NCI-H1436 treated with DMSO at 0.1 percent for 48 hours (cell line): ENCODE measurements around the gene IL13RA2.

Experiments used
- DNase-seq: peaks from one replicate; lab custom pipeline; 2025; lab: John Stamatoyannopoulos, UW

Gene IL13RA2, protein sequence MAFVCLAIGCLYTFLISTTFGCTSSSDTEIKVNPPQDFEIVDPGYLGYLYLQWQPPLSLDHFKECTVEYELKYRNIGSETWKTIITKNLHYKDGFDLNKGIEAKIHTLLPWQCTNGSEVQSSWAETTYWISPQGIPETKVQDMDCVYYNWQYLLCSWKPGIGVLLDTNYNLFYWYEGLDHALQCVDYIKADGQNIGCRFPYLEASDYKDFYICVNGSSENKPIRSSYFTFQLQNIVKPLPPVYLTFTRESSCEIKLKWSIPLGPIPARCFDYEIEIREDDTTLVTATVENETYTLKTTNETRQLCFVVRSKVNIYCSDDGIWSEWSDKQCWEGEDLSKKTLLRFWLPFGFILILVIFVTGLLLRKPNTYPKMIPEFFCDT

DNA sequence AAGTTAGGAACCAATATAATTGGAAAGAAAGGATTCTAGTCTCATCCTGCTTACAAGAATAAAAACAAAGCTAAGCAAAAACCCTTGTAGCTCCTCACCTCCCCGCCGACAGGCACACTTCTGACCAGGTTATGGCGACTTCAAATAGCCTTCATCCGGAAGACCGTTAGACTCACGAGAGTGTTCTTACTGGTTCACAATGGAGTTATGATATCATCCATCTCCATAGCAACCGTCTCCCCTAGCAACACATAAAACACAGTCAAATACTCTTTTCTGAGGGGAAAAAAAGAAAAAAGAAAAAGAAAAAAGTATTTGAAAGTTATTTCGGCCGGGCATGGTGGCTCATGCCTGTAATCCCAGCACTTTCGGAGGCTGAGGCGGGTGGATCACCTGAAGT, at the start of gene IL13RA2:
IL13RA2 (minus strand) TSS at position 162 of the 400 bp plus-strand sequence. CDS start 347 bp downstream, outside the sequence.
- DNase-seq, result no peak

DNA sequence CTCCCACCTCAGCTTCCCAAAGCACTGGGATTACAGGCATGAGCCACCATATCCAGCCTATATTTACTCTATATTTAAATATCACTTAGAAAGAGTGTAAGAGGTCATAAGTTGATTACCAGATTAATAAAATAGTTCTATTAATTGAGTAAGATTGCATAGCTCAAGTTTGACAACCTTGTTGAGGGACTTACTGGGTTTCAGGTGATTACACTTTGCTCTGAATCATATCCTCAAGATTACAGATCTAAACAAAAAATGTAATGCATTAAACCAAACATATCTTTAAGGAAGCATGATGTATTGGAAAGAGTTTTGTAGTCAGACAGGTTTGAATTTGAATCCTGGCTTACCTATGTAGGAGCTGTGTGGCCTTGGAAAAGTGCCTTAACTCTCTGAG, 47.9 kb upstream of the IL13RA2 start:
- DNase-seq, result no peak

DNA sequence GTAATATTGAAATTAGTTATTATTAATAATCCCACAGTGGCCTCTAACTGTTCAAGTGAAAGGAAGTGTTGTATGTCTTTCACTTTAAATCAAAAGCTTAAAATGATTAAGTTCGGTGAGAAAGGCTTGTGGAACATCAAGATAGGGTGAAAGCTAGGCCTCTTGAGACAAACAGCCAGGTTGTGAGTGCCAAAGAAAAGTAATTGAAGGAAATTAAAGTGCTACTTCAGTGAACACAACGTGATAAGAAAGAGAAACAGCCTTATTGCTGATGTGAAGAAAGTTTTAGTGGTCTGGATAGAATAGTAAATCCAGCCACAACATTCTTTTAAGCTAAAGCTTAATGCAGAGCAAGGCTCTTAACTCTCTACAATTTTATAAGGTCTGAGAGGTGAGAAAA, 42.6 kb upstream of the IL13RA2 start:
- DNase-seq, result no peak

DNA sequence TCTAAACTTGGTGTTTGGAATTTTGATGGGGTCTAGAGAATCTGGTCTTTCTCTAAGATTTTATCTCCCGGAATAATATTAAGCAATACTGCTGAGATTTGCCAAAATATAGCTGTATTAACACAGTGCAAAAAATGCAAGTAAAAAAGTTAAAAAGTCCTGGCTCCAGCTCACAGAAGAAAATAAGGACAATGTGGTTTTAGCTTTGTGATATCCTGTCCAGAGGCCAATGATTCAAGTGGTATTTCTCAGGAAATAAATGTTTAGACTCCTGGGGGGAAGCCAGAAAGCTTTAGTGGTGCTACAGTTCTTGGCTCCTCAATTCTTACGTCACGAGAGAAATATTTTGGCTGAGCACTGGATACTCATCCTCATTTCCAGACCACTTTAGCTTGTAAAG, 40.9 kb upstream of the IL13RA2 start:
- no peak for DNase-seq

DNA sequence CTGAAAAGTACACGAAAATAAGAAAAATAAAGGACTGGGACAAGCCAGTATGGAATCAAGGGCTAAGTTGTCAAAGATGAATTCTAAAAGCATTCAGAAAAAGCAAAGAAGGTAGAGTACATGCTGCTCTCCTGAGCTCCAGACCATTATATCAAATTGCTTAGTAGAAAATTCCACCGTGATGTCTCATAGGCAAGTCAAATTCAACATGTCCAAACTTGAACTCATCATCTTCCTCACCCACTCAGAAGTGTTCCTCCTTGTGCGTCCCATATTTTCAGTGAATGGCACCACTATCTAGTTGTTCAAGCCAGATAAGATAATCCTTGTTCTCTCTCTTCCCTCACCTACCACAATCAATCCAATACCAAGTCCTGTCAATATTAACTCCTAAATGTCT, 37.5 kb upstream of the IL13RA2 start:
- no peak for DNase-seq

- no peak for DNase-seq
These were observed 35.8 kb upstream of the IL13RA2 start for GRCh38 chrX:115053223-115053622.

GRCh38 chrX:115047715-115048114, 30.3 kb upstream of the IL13RA2 start:
- DNase-seq, result no peak

GRCh38 chrX:115047181-115047580, 29.8 kb upstream of the IL13RA2 start:
- DNase-seq, result no peak

DNA sequence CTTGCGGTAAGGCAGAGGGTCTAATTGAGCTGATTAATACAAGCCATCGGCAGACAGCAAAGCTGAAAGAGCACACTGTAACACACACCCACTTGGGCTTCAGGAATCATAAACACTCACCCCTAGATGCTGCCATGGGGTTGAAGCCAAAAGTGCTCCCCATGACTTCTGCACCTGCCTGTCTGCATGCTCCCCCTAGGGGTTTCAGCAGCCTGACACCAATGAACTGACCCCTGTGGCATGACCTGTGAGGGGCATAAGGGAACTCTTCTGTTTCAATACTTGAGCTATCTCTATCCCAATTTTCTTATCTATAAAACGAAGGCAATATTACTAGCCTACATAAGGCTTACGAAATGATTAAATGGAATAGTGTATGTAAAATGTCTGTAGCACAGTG, 23.0 kb upstream of the IL13RA2 start:
- DNase-seq, result no peak

- no peak for DNase-seq
These were observed 21.0 kb upstream of the IL13RA2 start for GRCh38 chrX:115038406-115038805.

GRCh38 chrX:115036029-115036428, 18.6 kb upstream of the IL13RA2 start:
- DNase-seq, result no peak

DNA sequence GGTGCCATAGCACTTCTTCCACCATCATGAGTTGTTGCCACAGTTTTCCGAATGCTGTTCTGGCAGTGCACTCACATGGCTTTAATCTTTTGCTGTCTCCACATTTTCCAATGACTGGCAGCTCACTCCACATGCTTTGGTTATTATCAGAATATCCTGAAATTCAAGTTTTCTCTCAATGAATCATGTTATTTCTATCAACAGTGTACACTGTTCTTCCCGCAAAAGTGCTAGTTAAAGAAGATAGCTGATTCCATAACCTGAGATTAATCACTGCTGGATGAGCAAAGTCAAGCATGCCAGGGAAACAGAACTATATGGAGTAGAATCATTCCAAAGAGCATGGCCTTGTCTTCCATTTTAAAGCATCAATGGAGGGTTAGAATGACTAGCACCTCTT, 14.6 kb upstream of the IL13RA2 start:
- DNase-seq, result no peak

DNA sequence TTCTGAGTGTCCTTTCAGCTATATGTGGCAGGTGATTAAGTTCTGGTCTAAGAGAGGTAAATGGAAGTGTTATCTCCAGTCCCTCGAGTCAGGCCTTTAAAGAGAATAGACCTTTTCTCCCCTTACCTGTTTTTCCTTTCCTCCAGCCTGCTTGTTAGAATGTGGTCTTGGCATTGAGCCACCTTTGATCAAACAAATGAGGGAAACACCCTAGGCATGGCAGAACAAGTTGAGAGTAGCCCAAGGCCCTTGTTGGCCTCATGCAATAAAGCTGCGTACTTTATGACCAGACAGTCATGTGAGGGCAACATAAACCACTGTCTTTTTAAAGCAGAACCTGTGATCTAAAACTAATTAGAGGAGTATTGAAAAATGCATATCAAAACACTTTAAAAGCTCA, 13.2 kb upstream of the IL13RA2 start:
- no peak for DNase-seq

GRCh38 chrX:115029869-115030570, 12.6 kb upstream of the IL13RA2 start:
- no peak for DNase-seq

DNA sequence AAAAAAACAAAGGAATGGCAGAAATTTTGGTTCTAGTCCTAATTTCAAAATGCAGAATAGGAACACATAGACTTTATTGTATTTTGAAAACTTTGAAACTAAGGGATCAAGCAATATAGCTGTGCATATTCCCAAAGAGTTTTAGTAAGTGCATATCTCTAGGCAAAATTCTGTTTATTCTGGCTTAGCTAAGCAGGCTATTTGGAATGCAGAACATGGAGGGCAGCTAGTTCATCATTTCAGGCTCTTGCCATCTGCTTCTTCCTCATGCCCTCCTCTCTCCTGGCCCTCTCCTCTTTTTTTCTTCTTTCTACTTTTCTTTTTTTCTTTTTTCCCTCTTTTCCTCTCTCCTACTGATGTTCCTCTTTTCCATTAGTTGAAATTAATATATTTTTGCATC, 12.0 kb upstream of the IL13RA2 start:
- DNase-seq, result no peak

DNA sequence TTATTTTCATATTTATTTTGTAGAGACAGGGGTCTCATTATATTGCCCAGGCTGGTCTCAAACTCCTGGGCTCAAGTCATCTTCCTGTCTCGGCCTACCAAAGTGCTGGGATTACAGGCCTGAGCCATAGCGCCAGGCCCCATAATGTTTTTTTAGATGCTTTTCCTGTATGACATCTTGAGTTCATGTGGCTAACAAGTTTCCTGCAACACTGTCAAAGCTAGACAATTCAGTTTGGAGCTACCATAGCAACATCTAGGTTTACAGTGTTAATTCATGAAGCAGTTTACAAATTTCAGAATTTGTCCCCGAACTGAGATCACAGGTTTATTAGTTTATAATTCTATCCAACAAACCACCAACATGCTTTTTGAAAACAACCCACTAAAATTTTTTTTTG, 6.4 kb upstream of the IL13RA2 start:
- DNase-seq, result no peak

- DNase-seq, result no peak
These were observed 5.7 kb upstream of the IL13RA2 start for GRCh38 chrX:115023139-115023538.

DNA sequence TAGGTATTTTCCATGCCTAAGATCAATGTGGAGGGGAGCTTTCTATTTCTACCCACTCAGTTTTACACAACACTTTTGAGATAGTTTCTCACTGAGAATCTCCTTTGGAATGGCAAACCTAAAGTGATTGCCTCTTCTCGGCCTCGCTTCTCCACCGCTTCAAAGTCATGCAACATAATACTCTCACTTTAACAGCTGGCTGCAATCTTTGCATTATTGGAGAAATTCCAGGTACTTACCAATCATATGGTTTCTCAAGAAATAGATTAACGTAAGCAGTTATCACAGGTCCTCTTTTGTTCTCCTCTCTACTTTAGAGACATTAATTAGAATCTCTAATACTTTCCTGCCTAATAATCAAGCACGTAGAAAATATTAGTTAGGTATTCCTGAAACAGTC, 3.7 kb upstream of the IL13RA2 start:
- DNase-seq, result no peak

GRCh38 chrX:115018944-115019343, 1.5 kb upstream of the IL13RA2 start:
- no peak for DNase-seq

DNA sequence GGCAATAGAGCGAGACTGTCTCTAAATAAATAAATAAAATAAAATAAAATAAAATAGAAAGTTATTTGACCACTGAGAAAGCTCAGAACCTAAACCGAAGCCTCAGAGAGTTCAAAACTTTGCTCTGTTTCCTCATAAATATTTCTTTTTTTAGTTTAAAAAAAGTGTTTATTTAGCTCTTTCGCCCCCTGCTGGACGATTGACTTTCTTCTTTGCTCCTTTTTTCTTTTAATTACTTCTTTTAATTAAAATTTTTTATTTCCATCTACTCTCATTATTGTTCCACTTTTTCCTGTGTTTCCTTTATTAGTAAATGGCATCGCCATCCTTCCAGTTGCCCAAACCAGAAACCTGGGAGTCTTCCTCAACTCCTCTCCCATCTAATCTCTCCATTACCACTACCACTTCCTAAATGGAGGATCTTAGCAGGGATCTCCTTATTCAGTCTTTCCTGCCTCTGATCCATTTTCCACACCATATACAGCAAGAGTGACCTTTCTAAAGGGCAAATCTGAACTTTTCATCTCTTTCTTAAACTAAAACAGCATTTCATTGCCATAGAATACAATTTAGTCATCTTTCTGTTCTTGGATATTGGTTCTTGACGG, 728 bp upstream of the IL13RA2 start:
- no peak for DNase-seq

DNA sequence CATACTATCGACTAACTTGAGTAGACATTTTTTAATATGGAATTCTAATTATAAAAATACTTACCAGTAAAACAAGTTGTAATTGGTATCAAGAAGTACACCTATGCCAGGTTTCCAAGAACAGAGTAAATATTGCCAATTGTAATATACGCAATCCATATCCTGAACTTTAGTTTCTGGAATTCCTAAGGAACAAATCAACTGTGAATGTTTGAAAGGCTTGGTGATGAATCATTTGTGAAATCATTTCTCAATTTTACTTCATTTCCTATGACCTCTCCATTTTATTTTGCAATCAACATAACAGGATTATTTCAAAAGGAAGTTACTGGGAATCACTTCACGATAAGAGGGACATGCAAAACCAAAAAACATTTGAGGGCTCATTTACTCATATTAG, 3.7 kb downstream of the IL13RA2 start:
- no peak for DNase-seq

GRCh38 chrX:115011428-115011827, 6.0 kb downstream of the IL13RA2 start:
- DNase-seq, result no peak

DNA sequence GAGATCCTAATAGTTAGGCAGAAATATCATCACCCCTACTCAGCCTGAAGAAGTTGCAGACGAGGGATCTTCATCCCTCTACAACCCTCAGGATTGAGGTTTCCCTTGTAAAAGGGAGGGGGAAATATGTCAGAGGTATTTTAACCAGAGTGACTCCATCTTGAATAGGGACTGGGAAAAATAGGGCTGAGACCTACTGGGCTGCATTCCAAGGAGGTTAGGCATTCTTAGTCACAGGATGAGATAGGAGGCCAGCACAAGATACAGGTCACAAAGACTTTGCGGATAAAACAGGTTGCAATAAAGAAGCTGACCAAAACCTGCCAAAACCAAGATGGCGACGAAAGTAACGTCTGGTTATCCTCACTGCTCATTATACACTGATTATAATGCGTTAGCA, 17.5 kb downstream of the IL13RA2 start:
- DNase-seq, result no peak
